ENCODE data around the gene SLC27A5. TPM values are rescaled to one million over a fixed set of nuclear protein-coding genes. Genes with fewer than 3 reads are reported as not detected.

Gene SLC27A5
- total RNA-seq (2022; extraction: Qiagen RNA extraction; ENCODE audit: low read depth) = 23.2 to 33.8 TPM (median 30.2 TPM) in 5 replicates

GRCh38 chr19:58511353-58512208 is at the start of gene SLC27A5:
SLC27A5 (minus strand) TSS chr19:58511992; CDS start chr19:58511955, 37 bp downstream.

DNA sequence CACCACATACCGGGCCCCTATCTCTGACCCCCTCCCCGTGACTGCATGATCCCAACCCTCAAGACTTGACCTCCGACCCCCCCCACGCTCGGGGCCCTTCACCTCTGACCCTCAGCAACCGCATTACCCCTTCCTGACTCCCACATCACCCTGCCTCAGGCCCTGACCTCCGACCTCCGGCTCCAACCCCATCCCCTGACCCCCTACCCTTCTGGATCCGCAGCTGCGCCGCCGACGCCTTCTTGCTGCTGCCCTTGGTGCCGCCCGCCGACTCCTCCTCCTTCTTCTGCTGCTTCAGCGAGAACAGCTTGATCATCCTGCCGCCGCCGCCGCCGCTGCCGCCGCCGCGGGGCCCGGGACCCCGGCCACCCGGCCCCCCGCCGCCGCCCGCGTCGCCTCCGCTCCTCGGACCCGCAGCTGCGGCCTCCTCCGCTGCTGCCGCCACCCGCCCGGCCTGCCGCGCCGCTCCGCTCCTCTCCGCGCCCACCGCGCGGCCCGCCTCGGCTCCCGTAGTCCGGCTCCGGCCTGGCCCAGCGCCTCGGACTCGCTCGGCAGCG is 46.4 kb upstream of the SLC27A5 start, which contains the start of gene UBE2M:
Gene UBE2M, minus strand, starts transcription at position 546 of the 557 bp plus-strand sequence. Its CDS starts 230 bp downstream, at position 316.

DNA sequence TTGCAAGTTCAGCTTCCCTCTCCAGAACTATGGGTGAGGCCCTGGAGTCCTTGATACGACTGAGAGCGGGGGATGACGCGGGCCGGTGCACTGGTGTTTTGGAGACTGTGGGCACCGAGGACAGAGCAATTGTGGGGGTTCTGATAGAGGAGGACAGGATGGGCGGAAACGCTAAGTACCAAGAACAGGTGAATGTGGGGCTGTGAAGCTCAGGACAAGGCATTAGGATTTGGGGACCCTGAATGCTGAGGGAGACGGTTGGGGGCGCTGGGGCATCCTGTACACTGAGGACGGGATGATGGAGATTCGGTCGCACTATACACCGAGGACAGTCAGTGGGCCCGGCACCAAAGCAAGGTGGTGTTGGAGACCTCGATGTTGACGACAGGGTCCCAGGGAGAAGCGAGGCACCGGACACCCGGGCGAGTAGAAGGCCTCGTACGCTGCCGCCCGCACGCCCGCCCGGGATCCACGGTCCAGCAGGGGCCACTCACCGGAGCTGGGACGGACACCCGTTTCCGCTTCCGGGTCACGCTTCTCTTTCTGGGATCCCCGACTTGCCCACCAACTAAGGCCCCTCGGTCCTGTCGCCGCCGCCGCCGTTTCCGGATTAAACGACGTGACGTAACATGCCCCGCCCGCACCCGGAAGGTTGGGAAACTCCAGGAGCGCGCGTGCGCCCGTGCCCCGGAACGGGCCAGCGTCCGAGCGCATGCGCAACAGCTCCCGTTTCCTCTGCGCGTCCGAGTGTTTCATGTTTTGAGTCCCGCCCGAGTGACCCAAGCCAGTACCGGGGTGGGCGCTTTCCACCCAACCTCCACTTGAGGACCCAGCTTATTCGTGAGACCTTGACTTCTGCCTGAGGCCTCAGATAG is 42.9 kb upstream of the SLC27A5 start, which contains the start of gene CHMP2A:
Gene CHMP2A, minus strand, starts transcription at position 612 of the 875 bp plus-strand sequence. CDS start 893 bp downstream, outside the sequence.

GRCh38 chr19:58543826-58544590 is 32.2 kb upstream of the SLC27A5 start, which contains the start of gene TRIM28:
TRIM28 (plus strand) TSS chr19:58544064; CDS start chr19:58544758, 694 bp downstream.

GRCh38 chr19:58519355-58520256 is 7.8 kb upstream of the SLC27A5 start, which contains the start of gene ZBTB45:
ZBTB45 (minus strand) TSS chr19:58519810; CDS start chr19:58517673, 2,137 bp downstream.

GRCh38 chr19:58475714-58476497 is 35.9 kb downstream of the SLC27A5 start, which contains the start of gene ZNF446:
ZNF446 (plus strand) TSS chr19:58476352; CDS start chr19:58477219, 867 bp downstream.

GRCh38 chr19:58466760-58467589 is 44.8 kb downstream of the SLC27A5 start, which contains the start of gene ZNF324:
ZNF324 (plus strand) TSS chr19:58467080; CDS start chr19:58469186, 2,106 bp downstream.

GRCh38 chr19:58451358-58452101 is 60.3 kb downstream of the SLC27A5 start, which contains the start of gene ZNF324B:
ZNF324B (plus strand) TSS chr19:58451622; CDS start chr19:58453702, 2,080 bp downstream.

Other genes starting within 250 kb of the SLC27A5 start
- gene ZNF8, start 233.0 kb downstream of the SLC27A5 start, total RNA-seq (2022; extraction: Qiagen RNA extraction; ENCODE audit: low read depth) = 1.1 to 1.6 TPM (median 1.1 TPM) in 5 replicates
- 94.6 to 118 TPM (median 98.3 TPM) in 5 replicates for gene ERVK3-1, start 206.6 kb downstream of the SLC27A5 start, total RNA-seq (2022; extraction: Qiagen RNA extraction; ENCODE audit: low read depth)
- gene ZSCAN22, start 185.0 kb downstream of the SLC27A5 start, total RNA-seq (2022; extraction: Qiagen RNA extraction; ENCODE audit: low read depth) = 2.4 to 3.2 TPM (median 2.8 TPM) in 5 replicates
- 8.0 to 14.5 TPM (median 12.0 TPM) in 5 replicates for gene A1BG, start 158.5 kb downstream of the SLC27A5 start, total RNA-seq (2022; extraction: Qiagen RNA extraction; ENCODE audit: low read depth)
- gene ZNF497, start 149.2 kb downstream of the SLC27A5 start, total RNA-seq (2022; extraction: Qiagen RNA extraction; ENCODE audit: low read depth) = 0.85 to 1.9 TPM (median 1.6 TPM) in 5 replicates
- 0.99 to 1.7 TPM (median 1.5 TPM) in 5 replicates for gene ZNF837, start 131.0 kb downstream of the SLC27A5 start, total RNA-seq (2022; extraction: Qiagen RNA extraction; ENCODE audit: low read depth)
- gene RPS5, start 124.7 kb downstream of the SLC27A5 start, total RNA-seq (2022; extraction: Qiagen RNA extraction; ENCODE audit: low read depth) = 2,117 to 2,734 TPM (median 2,532 TPM) in 5 replicates
- 0.14 to 0.17 TPM (median 0.15 TPM) in 4 of 5 replicates, not detected in the other for gene RNF225, start 116.3 kb downstream of the SLC27A5 start, total RNA-seq (2022; extraction: Qiagen RNA extraction; ENCODE audit: low read depth)
- 16.6 to 19.0 TPM (median 18.6 TPM) in 5 replicates for gene ZNF584, start 103.3 kb downstream of the SLC27A5 start, total RNA-seq (2022; extraction: Qiagen RNA extraction; ENCODE audit: low read depth)
- 0.08 to 0.10 TPM (median 0.09 TPM) in 3 of 5 replicates, not detected in the others for gene ZNF132, start 71.8 kb downstream of the SLC27A5 start, total RNA-seq (2022; extraction: Qiagen RNA extraction; ENCODE audit: low read depth)
- 6.9 to 7.8 TPM (median 7.1 TPM) in 5 replicates for gene ZNF324B, start 60.4 kb downstream of the SLC27A5 start, total RNA-seq (2022; extraction: Qiagen RNA extraction; ENCODE audit: low read depth)
- gene ZNF324, start 44.9 kb downstream of the SLC27A5 start, total RNA-seq (2022; extraction: Qiagen RNA extraction; ENCODE audit: low read depth) = 7.7 to 10.2 TPM (median 9.6 TPM) in 5 replicates
- 12.2 to 14.5 TPM (median 13.4 TPM) in 5 replicates for gene ZNF446, start 35.6 kb downstream of the SLC27A5 start, total RNA-seq (2022; extraction: Qiagen RNA extraction; ENCODE audit: low read depth)
- gene ZBTB45, start 7.8 kb upstream of the SLC27A5 start, total RNA-seq (2022; extraction: Qiagen RNA extraction; ENCODE audit: low read depth) = 14.2 to 19.3 TPM (median 18.6 TPM) in 5 replicates
- 647 to 874 TPM (median 726 TPM) in 5 replicates for gene TRIM28, start 32.1 kb upstream of the SLC27A5 start, total RNA-seq (2022; extraction: Qiagen RNA extraction; ENCODE audit: low read depth)
- gene CHMP2A, start 43.1 kb upstream of the SLC27A5 start, total RNA-seq (2022; extraction: Qiagen RNA extraction; ENCODE audit: low read depth) = 182 to 209 TPM (median 197 TPM) in 5 replicates
- 129 to 162 TPM (median 147 TPM) in 5 replicates for gene UBE2M, start 46.6 kb upstream of the SLC27A5 start, total RNA-seq (2022; extraction: Qiagen RNA extraction; ENCODE audit: low read depth)
- gene MZF1, start 61.3 kb upstream of the SLC27A5 start, total RNA-seq (2022; extraction: Qiagen RNA extraction; ENCODE audit: low read depth) = 11.7 to 19.5 TPM (median 15.9 TPM) in 5 replicates